Measurements from ENCODE around the gene CREB5. TPM values are rescaled to one million over a fixed set of nuclear protein-coding genes. Genes with fewer than 3 reads are reported as not detected.

Gene CREB5
- total and polyA plus RNA-seq, 2 donors (not counting 3 experiments of a cell fraction or from before 2014, with no cell fraction given): 19.6 to 28.4 TPM

DNA sequence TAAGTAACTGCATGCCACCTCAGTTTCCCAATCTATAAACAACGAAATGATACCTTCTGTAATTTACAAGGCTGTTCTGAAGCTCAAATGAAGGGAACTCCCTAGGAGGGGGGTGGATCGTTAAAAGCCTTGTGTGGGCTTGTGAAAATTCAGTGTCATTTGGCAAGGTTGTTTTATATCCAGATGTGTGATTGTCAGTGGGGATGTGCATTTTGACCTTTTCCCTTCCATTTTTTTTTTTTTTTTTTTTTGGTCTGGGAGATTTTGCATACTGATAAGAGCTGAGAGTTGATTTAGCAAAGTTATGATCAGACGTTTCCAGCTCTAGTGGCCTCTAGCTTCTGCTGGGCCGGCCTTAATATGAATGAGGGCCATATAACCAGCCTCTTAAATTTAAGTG lies 22.8 kb downstream of the CREB5 start:
- POLR2A ChIA-PET: interaction anchor here (0.6 kb wide), 2 partner anchors 701 to 989 kb away, joined by 5 read pairs; no protein-coding TSS in a partner anchor
- no peak for FAIRE-seq
- no TSS peak for BruUV-seq (replicated peaks)

More for the DNA sequence above, 22.8 kb downstream of the CREB5 start:
- Histone ChIP-seq H3K79me2 (ENCODE audit: control insufficient read depth, insufficient read depth, low read length) (no peaks in the 10 kb centered on the region), H3K4me2 (ENCODE audit: insufficient read depth, low read length) (no peak overlapping the region), H3K9me3 (replicated peaks; ENCODE audit: control insufficient read depth, insufficient read depth, low read length) (no peaks in the 10 kb centered on the region), H4K20me1 (replicated peaks; ENCODE audit: control insufficient read depth, extremely low read depth, insufficient read depth, low read length) (no peaks in the 10 kb centered on the region), H3K4me3 (replicated peaks in 1 of 3; ENCODE audit: insufficient read depth in 1 of 3, low read depth in 1 of 3, low read length in 3 of 3) (no peak overlapping the region), H3K4me1 (ENCODE audit: control insufficient read depth, extremely low read depth, insufficient read depth, low read length) (no peaks in the 10 kb centered on the region), H2AFZ (ENCODE audit: low read depth, low read length) (no peak overlapping the region), H3K9ac (replicated peaks; ENCODE audit: extremely low read depth, insufficient read depth, low read length) (no peak overlapping the region), H3K9me1 (replicated peaks; ENCODE audit: control insufficient read depth, extremely low read depth, insufficient read depth, low read length) (no peaks in the 10 kb centered on the region), H3K27me3 (ENCODE audit: control insufficient read depth in 2 of 2, insufficient read depth in 2 of 2, low read length in 2 of 2) (peaks cover 5 to 9% of the 10 kb centered on the region in 2 experiments), H3K36me3 (ENCODE audit: control insufficient read depth in 2 of 2, extremely low read depth in 1 of 2, insufficient read depth in 2 of 2, low read length in 2 of 2) (no peaks in the 10 kb centered on the region), H3K27ac (ENCODE audit: insufficient read depth, low read depth, low read length) (no peak overlapping the region)
- TF ChIP-seq, protein P1, sequence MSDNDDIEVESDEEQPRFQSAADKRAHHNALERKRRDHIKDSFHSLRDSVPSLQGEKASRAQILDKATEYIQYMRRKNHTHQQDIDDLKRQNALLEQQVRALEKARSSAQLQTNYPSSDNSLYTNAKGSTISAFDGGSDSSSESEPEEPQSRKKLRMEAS (IDR thresholded peaks at IDR 0.05; ENCODE audit: insufficient read depth, insufficient read length): no peak
- TF ChIP-seq GATA2 (IDR thresholded peaks at IDR 0.05; ENCODE audit: insufficient read depth, insufficient read length, low read depth, low read length) (no peak), POLR2AphosphoS5 (IDR thresholded peaks at IDR 0.05; ENCODE audit: insufficient read depth, low read depth, low read length) (no peak), EZH2 (IDR thresholded peaks at IDR 0.05; ENCODE audit: borderline replicate concordance, low read depth, low read length, severe bottlenecking) (no peak), MYC (IDR thresholded peaks at IDR 0.05; ENCODE audit: low read depth, low read length) (no peak), FOS (IDR thresholded peaks at IDR 0.05; ENCODE audit: borderline replicate concordance, insufficient read depth, low read length) (no peak), JUN (IDR thresholded peaks at IDR 0.05; ENCODE audit: borderline replicate concordance, insufficient read depth, insufficient read length, low read depth) (no peak), POLR2A (IDR thresholded peaks at IDR 0.05; ENCODE audit: low read depth, low read length) (no peak)
- TF ChIP-seq, protein P2, sequence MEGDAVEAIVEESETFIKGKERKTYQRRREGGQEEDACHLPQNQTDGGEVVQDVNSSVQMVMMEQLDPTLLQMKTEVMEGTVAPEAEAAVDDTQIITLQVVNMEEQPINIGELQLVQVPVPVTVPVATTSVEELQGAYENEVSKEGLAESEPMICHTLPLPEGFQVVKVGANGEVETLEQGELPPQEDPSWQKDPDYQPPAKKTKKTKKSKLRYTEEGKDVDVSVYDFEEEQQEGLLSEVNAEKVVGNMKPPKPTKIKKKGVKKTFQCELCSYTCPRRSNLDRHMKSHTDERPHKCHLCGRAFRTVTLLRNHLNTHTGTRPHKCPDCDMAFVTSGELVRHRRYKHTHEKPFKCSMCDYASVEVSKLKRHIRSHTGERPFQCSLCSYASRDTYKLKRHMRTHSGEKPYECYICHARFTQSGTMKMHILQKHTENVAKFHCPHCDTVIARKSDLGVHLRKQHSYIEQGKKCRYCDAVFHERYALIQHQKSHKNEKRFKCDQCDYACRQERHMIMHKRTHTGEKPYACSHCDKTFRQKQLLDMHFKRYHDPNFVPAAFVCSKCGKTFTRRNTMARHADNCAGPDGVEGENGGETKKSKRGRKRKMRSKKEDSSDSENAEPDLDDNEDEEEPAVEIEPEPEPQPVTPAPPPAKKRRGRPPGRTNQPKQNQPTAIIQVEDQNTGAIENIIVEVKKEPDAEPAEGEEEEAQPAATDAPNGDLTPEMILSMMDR (IDR thresholded peaks at IDR 0.05; ENCODE audit: extremely low read depth in 1 of 2, insufficient read depth in 1 of 2, low read depth in 1 of 2, low read length in 2 of 2): no peak
- intact Hi-C loops (cut with micrococcal nuclease): no loop called here
- dilution Hi-C loops (cut with MboI; ENCODE audit: extremely low pct_ligation_motif_present, low sequenced_read_pairs): no loop called here
- CTCF ChIA-PET: interaction anchor here (0.9 to 1.8 kb wide), 3 partner anchors 9 to 34 kb away, joined by 3 to 6 read pairs (median 3); no protein-coding TSS in a partner anchor
- no peak for DNase-seq (ENCODE audit: low read depth, low spot score)

All from endothelial cell of umbilical vein (primary cell).